HPDE6-E6E7 (cell line): ENCODE data around the gene DSE.

Experiments
- DNase-seq: peaks from one replicate; pipeline ENCODE4 v3.0.0; 2011; ENCODE audit warnings: missing footprints; ENCODE audit errors: extremely low spot score

The DSE gene

DNA sequence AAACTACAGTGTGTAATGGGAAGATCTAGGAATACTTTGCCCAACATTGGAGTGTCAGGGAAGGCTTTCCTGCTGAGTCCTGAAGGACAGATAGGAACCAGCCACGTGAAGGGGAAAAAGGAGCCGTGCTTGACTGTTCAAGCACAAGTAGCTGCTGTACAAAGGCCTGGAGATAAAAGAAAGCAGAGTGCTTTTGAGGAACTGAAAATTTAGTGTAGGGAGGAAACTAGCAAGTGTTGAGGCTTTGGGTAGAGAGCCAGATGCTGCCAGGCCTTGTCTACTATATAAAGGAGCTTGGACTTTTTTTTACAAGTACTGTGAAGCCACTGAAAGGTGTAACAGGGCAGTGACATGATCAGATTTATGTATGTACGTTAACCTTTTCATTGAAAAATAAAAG is 39.0 kb downstream of the DSE start:
- no peak for DNase-seq

DNA sequence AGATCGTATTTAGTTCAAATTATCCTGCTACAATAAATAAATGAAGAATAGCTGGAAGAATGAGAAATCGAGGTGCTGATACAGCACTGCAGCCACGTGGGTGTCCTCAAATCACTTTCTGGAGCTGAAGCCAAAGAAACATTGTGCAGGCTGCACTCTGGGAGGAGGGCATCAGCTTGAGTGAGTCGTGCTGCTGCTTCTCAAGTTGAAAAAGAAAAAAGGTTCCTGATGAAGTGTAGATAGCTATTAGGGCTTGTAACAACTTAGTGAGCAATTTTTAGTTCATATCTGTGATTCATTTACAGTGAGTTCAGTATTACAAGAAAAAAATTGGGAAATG is 40.5 kb downstream of the DSE start:
- DNase-seq = no peak

DNA sequence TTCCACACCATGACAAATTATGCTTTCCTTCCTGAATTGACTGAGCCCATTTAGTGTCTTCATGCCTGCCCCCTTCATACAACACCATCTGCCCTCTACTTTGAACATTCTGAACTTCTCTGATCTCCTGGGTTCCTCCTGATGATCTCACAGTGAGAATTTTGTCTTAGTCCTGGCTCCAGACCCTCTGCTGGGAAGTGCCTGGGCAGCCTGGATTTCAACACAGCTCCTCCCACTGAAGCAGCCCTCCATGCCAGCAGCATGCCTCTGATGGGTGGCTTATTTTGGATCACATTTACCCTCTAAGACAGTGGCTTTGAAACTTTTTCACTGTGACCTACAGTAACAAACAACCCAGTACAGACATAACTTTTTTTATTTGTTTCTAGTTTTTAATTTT is 41.5 kb downstream of the DSE start:
- no peak for DNase-seq

DNA sequence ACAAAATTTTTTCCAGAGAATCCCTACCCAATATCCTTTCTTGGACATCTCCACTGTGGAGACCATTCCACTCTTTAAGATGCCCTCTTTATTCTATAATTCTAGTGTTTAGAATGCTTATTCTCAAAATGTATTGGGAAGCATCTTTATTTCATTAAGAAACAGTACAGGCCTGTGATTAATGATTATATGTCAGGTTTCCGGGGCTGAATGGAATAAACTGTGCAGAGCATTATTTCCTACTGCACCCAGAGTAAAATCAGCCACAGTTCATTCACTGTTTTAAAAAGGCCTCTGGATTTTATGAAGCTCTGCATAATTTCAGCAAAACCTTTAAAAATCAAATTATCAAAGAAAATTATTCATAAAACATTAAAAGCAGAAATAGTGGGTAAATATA is 42.6 kb downstream of the DSE start:
- no peak for DNase-seq

DNA sequence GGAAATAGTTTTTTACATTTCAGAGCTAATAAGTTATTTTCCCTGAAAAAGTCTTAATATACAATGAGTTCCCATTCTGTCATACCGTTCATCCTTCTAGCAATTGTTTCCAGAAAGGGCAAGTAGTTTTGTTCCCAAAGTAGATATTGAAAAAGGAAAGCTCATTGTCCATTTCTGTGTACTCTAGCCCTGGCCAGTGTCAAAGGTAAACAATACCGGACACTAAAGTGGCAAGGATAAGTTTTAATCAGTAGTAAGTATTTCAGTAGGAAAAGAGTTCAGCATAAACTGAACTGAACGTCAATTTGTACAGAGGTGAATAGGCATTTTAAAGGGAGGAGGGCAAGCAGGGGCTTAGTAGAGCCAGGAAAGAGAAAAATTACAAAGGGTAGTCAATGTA is 46.9 kb downstream of the DSE start:
- DNase-seq = no peak

DNA sequence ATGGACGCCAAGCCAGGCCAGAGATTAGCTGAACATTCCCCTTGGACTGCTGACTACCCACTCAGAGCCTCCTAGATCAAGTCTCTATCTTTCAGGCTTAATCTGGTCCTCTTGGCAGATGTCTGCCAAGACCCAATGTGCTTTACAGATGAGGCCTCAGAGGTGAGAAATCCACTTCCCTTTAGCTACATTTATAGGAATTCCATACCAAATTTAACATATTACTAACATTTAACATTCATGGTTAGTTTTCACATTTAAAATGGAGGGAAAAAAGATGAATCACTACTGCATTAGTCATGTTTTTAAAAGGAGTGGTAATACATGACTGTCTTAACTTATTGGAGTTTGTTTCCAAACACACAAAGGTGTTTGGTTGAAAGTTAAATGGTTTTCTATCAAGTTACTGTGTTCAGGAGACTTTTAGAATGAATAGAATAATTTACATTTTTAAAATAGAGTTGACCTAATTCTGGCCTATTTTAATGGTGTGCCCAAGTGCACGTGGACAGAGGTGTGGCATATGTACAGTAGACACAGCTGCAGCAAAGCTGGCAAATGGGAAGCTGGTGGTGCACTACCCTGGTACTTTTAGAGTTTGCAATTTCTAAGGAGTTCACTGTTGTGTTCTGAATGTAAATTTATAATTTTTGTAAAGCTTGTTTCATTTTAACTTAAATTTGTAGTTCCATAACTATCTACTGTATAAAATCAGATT is 48.5 kb downstream of the DSE start:
- DNase-seq = peak; percentile 10

DNA sequence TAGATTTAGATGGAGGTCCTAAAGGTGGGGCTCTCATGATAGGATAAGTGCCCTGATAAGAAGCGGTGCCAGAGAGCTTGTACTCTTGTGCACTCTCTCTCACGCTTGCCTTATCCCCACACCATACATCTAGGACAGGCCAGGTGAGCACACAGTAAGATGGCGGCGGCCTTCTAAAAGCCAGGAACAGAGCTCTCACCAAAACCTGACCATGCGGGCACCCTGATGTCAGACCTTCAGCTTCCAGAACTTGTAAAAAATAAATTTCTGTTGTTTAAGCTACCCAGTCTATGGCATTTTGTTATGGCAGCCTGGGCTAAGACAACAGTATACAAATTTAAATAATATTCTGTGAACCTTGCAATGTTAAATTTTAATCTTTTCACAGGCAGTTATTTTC is 49.6 kb downstream of the DSE start:
- DNase-seq = no peak

DNA sequence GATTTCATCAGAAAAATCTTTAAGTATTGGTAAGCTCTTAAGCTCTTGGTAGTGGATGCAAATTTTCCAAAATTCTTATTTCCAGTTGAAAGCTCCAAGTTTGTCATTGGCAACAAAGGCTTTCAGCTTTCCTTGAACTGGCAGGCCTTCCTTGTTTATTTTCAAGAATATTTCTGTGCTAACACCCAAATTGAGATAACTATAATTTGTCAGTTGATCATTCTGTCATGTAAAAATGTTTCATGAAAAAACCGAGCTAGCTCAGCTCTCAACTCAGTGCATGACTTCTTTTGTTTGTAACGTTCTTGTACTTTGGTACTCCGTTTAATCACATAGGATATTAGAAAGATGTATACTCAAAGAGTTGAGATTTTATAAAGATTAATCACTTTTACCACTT is 51.5 kb downstream of the DSE start:
- DNase-seq = no peak

DNA sequence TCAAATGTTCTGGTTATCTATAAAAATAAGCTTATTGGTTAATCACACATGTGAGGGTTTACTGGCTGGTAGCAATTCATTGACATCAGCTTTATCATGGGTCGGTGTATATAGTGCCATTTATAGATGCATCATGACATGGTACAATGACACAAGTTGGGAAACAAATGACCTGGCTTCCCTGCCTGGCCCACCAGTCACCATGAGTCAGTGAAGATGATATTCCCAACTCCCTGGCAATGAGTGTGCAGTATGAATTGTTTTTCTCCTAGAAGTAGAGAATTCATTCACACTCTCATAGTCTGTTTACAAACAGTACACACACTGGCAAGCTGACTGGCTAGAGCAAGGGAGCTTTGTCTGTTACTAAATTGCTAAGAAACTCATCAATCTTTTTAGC is 53.3 kb downstream of the DSE start:
- no peak for DNase-seq

DNA sequence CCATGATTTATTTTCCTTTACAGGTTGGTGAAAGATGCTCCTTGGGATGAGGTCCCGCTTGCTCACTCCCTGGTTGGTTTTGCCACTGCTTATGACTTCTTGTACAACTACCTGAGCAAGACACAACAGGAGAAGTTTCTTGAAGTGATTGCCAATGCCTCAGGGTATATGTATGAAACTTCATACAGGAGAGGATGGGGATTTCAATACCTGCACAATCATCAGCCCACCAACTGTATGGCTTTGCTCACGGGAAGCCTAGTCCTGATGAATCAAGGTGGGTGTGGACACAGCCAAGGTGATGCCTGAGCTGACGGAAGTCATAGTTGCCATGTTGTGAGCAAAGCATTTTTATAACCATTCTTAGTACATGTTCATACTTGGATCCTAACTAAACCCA is 55.8 kb downstream of the DSE start:
- peak; percentile 2 for DNase-seq

DNA sequence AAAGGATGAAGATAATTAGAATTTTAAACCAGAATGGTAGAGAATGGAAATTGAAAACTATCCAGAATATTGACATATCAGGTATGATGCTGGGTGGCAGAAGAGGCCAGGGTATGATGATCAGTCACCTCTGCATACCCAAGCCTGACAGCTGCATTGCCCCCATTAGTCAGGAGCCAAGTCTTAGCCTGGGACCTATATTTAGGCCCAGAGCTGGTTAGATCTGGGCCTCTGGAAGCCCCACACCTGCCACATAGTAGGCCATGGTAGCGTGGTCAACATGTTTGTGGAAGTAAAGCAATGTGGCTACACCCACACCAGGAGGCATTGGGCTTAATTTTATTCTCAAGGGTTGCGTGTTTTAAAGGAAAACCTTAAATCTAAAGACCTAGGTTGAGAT is 58.4 kb downstream of the DSE start:
- no peak for DNase-seq

DNA sequence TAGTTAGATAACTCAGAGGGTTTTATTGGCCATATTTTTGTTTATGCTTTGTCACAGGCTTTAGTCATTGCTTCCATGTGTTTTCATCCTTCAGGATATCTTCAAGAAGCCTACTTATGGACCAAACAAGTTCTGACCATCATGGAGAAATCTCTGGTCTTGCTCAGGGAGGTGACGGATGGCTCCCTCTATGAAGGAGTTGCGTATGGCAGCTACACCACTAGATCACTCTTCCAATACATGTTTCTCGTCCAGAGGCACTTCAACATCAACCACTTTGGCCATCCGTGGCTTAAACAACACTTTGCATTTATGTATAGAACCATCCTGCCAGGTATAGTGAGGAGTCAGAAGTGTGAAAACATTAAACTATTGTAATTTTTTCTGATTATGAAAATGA is 60.1 kb downstream of the DSE start:
- no peak for DNase-seq

DNA sequence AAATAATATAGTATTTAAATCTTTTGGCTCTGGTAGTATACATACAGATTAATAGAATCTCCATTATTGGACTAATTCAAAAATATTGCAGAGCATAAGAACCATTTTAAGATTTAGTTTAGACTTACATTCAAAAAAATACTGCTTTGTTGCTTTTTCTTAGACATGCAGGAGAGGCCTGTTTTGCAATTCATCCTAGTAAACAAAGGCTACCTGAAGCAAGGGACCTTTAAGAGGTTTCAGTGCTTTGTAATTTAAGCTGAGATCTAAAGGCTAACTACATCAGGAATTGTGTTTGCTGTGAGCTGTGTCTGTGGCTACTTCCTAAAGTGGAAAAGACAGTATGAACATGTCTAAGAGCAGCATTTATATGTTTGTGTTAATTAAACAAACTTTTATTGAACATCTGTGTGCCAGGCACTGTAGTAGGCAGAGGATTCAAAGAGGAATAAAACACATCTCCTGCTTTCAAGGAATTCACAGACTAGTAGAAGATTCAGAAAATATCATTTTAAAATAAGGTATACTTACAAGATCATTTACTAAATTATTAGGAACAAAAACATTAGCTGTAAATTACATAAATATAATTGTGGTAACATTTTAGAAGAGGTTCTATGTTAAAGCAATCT is 61.3 kb downstream of the DSE start:
- no peak for DNase-seq

DNA sequence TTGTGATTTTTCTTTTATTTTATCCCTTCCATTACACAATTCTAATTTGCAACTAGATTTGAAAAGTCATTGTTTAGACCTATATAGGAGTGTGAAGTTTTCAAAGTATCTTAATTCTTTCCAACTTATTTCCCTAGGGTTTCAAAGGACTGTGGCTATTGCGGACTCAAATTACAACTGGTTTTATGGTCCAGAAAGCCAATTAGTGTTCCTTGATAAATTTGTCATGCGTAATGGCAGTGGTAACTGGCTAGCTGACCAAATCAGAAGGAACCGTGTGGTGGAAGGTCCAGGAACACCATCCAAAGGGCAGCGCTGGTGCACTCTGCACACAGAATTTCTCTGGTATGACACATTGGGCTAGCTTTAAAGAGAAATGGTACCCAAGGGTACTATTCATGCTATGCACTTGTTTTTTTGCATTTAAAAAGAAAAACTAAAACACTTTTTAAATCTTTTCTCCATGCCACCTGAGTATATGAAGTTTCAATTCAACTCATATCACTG is 62.5 kb downstream of the DSE start:
- no peak for DNase-seq

DNA sequence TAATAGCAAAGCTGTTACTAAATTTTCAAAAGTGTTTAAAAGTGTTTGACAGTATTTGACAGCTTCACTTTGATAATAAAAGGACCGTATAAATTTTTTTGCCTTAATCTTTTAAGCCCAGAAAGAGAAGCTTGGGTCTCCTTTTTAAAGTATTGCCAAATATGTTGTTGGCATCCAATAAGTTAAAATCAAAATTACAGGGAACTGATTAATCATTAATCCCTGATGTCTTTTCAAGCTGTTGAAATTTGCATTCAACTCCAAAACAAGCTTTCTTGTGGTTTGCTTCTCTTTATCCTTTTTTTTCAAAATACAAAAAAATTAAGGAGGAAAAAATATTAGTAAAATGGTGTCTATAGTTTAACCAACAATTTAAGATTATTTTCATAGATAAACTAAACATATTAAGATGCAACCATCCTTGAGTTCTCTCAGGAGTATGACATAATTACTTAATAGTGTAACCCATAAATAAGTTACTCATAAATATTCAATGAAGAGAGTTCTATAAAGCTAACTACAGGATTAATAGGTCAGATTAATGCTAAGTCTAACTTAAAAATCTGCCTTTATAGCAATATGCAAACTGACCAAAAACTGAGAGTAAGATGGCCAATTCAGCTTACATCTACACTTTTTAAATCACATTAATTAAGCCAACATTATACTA is 63.4 kb downstream of the DSE start:
- DNase-seq = no peak

DNA sequence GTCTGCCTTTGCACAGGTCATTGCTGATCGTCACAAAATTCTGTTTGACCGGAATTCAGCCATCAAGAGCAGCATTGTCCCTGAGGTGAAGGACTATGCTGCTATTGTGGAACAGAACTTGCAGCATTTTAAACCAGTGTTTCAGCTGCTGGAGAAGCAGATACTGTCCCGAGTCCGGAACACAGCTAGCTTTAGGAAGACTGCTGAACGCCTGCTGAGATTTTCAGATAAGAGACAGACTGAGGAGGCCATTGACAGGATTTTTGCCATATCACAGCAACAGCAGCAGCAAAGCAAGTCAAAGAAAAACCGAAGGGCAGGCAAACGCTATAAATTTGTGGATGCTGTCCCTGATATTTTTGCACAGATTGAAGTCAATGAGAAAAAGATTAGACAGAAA is 65.8 kb downstream of the DSE start:
- no peak for DNase-seq

DNA sequence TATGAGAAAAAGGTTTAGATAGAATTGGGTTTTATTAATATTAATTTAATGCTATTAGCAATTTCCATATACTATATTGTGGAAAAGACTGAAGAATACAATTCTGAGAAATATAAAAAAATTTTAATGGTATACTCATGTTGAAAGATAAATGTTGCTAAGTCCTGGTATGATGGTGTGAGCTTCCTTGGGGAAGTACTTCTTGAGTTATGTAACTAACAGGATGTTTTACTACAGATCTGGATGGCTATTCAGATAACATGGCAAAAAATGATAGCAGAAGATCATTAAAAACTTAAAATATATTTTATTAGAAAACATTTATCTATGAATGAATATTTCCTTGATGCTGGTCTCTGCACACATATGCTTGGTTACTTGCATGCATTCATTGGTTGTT is 66.9 kb downstream of the DSE start:
- DNase-seq = no peak

DNA sequence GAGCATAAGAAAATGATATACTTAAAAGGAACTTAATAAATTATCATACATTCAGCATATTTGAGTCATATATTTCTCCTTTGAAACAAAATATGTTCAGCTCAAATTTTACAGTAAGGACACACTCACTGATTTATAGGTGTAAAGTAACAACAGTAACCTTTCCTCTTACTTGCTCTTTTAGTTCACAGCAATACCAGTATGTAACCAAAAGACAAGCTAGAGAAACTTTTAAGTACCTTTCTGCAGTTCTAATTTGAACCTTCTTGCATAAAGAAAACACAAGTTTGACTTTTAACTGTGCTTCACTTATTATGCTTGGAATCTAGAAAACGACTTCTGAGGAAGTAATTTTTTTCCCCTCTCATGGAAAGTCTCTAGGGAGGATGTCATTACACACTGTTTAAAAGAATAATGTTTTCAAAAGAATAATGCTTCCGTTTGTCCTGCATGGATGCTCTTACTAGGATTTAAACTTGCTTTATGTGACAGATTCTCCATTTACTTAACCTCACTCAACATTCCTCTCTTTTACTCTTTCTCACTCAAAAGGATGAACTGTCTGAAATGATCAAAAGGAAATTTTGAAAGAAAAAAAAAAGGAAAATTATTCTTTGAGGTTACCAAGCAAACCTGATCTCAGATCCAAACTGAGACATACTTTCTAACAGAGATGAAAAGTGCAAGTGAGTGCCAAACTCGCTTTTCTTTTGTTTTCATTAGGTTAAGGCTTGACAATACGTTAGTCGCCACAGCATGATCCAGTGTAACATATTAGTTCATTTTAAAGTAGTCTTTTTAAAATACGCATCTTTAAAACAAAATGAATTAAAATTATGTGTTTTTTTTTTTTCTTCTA is 68.1 kb downstream of the DSE start:
- no peak for DNase-seq

DNA sequence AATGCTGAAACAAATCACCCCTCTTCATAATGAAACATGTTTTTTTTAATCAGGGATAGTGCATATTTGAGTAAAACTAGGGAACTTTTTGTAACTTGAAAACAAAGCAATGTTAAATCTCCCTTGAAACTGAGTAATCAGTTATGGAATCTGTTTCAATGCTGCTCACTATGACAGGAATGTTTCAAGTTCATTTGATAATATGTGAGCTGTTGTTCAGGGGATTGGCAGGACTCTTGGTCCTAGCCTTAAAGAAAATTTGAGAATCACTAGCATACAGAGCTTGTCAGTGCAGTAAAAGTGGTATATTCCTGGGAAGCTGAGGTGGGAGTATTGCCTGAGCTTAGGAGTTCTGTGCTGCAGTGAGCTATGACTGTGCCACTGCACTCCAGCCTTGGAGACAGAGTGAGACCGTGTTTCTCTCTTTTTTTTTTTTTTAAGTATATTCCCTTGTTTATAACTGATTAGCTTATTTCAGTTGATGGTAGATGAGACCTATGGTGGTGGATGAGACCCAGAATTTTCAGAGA is 68.8 kb downstream of the DSE start:
- DNase-seq = no peak

DNA sequence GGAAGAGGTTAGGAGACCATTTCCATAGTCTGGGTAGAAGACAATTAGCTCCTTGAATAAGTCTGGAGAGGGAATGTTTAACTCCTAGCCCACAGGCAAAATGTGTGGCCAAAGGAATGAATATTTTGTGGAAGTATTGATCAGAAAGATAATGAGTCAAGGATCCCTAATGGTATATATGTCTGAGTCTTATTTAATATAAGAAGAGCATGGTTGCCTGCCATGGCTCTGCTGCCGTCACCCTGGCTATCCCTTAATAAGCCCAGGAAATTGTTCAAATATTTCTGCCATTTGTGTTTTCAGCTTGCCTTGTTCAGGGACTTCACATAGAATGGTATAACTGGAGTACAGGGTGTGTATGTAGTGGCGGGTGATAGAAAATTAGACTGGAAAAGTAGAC is 72.4 kb downstream of the DSE start:
- DNase-seq = no peak

DNA sequence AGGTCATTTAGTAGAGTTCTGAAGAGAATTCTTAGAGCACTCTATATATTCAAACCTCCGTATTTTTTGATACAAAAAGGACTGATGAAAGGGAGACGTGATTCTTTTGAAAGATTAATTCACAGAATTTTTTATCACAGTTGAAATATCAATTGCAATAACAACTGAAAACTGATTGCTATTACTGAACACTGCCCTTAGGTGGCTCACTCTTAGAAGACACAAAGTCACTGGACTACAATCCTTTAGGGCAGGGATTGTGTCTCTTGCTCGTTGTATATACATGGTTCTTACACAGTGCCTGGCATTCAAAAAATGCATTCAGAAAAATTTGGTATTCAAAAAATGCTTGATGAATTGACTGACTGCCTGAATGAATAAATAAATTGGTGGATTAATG is 73.3 kb downstream of the DSE start:
- DNase-seq = peak; percentile 49

DNA sequence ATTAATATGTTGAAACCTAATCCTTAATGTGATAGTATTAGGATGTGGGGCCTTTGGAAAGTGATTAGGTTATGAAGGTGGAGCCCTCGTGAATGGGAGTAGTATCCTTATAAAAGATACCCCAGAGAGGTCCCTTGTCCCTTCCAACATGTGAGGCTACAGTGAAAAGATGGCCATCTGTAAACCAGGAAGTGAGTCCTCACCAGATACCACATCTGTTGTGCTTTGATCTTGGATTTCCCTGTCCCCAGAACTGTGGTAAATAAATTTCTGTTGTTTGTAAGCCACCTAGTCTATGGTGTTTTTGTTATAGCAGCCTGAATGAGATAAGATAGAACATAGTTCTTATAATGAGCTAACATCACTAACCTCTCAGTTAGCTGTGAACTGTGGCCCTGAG is 73.8 kb downstream of the DSE start:
- DNase-seq = no peak
